ENCODE results near the gene P2RX1.

Gene P2RX1

DNA sequence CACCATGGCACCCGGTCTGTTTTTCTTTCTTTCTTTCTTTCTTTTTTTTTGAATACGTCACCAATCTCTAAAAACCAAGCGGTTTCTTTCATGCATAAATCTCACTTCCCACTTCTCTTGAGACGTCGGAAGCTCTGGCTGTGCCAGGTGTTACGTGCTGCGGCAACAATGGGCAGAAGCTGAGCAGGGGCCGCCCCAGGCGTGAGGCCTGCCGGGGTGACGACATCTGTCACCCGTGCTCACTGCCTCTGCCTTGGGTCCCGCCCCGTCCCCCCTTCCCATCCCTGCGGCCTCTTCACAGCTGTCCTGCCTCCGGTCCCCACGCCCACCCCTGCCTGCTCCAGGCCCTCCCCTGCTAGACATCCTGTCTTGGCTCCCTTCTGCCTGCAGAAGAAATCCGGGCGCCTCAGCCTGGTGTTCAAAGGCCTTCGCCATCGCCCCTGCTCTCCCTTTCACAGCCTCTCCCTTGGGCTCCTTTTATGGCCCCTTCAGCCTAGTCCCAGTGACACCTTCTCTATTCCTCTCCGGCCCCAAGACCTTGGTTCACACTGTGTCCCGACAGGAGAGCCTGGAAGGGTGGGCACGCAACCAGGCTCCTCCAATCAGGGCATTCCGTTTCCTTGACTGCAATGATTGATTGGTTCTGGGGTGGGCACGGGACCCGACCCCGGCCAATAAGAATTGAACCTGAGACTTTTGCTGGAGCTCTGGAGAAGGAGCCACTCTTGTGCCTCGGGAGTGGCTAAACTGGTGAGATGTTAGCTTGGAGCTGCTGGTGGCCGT, 4.8 kb downstream of the P2RX1 start:
- H3K4me3 ChIP-seq (ENCODE audit: low read depth, low read length) = no peak overlapping the region
- TF ChIP-seq, protein P1, sequence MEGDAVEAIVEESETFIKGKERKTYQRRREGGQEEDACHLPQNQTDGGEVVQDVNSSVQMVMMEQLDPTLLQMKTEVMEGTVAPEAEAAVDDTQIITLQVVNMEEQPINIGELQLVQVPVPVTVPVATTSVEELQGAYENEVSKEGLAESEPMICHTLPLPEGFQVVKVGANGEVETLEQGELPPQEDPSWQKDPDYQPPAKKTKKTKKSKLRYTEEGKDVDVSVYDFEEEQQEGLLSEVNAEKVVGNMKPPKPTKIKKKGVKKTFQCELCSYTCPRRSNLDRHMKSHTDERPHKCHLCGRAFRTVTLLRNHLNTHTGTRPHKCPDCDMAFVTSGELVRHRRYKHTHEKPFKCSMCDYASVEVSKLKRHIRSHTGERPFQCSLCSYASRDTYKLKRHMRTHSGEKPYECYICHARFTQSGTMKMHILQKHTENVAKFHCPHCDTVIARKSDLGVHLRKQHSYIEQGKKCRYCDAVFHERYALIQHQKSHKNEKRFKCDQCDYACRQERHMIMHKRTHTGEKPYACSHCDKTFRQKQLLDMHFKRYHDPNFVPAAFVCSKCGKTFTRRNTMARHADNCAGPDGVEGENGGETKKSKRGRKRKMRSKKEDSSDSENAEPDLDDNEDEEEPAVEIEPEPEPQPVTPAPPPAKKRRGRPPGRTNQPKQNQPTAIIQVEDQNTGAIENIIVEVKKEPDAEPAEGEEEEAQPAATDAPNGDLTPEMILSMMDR (IDR thresholded peaks at IDR 0.05; ENCODE audit: low read depth, low read length) = no peak
- TF ChIP-seq, protein P2, sequence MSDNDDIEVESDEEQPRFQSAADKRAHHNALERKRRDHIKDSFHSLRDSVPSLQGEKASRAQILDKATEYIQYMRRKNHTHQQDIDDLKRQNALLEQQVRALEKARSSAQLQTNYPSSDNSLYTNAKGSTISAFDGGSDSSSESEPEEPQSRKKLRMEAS (IDR thresholded peaks at IDR 0.05; ENCODE audit: low read depth, low read length) = no peak
- no peak for TF ChIP-seq POLR2A (IDR thresholded peaks at IDR 0.05; ENCODE audit: extremely low read depth, insufficient read length)
- no peak for DNase-seq (ENCODE audit: low read depth)

GRCh38 chr17:3910420-3911270, 5.6 kb downstream of the P2RX1 start:
- TF ChIP-seq, protein P1 (IDR thresholded peaks at IDR 0.05; ENCODE audit: low read depth, low read length) = no peak
- TF ChIP-seq MYC (IDR thresholded peaks at IDR 0.05; ENCODE audit: low read depth, low read length) (no peak), POLR2A (IDR thresholded peaks at IDR 0.05; ENCODE audit: extremely low read depth, insufficient read length) (no peak)
- TF ChIP-seq, protein P2 (IDR thresholded peaks at IDR 0.05; ENCODE audit: low read depth, low read length) = no peak
- no peak overlapping the region for H3K4me3 ChIP-seq (ENCODE audit: low read depth, low read length)
- no peak for DNase-seq (ENCODE audit: low read depth)

DNA sequence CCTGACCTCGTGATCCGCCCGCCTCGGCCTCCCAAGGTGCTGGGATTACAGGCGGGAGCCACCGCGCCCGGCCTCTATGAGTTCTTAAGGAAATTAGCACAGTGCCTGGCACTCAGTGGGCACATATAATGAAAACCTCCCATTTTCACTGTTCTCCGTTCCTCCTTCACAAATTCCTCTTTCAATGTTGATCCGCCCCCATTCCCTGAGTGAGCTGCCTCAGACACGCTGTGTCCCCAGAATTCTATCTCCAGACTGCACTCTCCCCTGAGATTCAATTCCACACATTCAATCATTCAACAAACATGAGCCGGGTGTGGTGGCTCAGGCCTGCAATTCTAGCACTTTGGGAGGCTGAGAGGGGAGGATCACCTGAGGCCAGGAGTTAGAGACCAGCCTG, 7.0 kb downstream of the P2RX1 start:
- DNase-seq (ENCODE audit: low read depth) = no peak
- no peak for TF ChIP-seq MYC (IDR thresholded peaks at IDR 0.05; ENCODE audit: low read depth, low read length)
- no peak overlapping the region for H3K4me3 ChIP-seq (ENCODE audit: low read depth, low read length)

DNA sequence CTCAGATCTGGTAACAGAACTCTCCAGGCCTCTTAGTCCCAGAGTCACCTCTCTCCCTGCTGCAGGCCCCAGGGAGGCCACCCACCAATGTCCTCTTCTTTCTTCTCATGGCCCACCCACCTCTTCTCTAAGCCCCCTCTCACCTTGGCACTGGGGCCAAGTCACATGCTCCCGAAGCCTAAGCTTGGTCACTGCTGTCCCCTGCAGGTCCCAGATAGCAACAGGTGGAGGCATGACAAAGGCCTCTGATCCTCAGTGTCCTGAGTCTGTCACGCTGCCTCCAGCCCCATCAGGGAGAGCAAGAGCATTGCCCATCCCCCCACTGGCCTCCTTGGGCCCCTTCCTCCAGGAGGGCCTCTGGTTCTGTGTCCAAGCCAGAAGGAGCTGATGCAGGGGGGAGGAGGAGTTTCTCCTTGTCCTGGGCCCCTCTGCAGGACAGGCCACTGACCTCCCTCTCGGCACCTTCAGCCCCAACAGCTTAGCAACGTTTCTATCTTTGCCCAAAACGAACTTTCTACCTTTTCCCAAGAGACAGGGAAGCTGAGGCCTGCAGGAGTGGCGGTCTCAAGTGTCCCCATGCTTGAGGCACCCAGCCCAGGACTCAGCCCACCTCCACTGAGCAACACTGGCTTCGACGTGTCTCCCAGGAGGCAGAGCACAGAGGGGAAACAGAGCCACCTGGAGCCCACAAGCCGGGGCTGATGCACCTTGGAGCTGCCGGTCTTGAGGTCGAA, 8.6 kb downstream of the P2RX1 start:
- H3K4me3 ChIP-seq (ENCODE audit: low read depth, low read length) = no peak overlapping the region
- TF ChIP-seq, protein P2 (IDR thresholded peaks at IDR 0.05; ENCODE audit: low read depth, low read length) = peak; percentile 60; the same call in 1 of the 2 replicates
- no peak for TF ChIP-seq MYC (IDR thresholded peaks at IDR 0.05; ENCODE audit: low read depth, low read length)
- TF ChIP-seq POLR2A (IDR thresholded peaks at IDR 0.05; ENCODE audit: extremely low read depth, insufficient read length) = no peak
- TF ChIP-seq, protein P1 (IDR thresholded peaks at IDR 0.05; ENCODE audit: low read depth, low read length) = no peak
- DNase-seq (ENCODE audit: low read depth) = no peak

DNA sequence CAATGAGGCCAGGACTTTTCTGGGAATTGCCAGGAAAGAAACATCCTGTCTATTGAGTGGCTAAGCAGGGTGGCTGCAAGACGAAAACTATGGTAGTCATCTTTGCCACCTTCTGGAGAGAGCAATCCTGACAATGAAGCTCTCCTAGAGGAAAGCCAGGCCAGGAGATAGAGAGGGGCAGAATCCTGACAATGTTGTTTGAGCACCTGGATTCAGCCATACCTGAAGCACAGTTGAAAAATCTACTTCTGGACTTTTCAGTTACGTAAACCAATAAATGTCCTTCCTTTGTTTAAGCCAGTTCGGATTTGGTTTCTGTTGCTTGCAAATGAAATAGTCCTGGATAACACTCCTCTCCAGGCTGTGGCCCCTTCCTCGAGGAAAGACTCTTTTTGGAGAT, 9.4 kb downstream of the P2RX1 start:
- DNase-seq (ENCODE audit: low read depth) = no peak
- H3K4me3 ChIP-seq (ENCODE audit: low read depth, low read length) = no peak overlapping the region
- TF ChIP-seq, protein P2 (IDR thresholded peaks at IDR 0.05; ENCODE audit: low read depth, low read length) = no peak
- TF ChIP-seq, protein P1 (IDR thresholded peaks at IDR 0.05; ENCODE audit: low read depth, low read length) = no peak
- TF ChIP-seq POLR2A (IDR thresholded peaks at IDR 0.05; ENCODE audit: extremely low read depth, insufficient read length) (no peak), MYC (IDR thresholded peaks at IDR 0.05; ENCODE audit: low read depth, low read length) (no peak)
